Progenitor cell of endocrine pancreas (in vitro differentiated cells): Measurements from ENCODE around the gene CACNA1E. TPM values are rescaled to one million over a fixed set of nuclear protein-coding genes. Genes with fewer than 3 reads are reported as not detected.

ENCODE experiments used
- DNase-seq: peaks from one replicate; pipeline ENCODE4 v3.0.0; 2021; ENCODE audit warnings: low spot score; ENCODE audit not compliant: unreplicated experiment
- H3K27ac Mint-ChIP-seq: 2 replicates; pipeline ENCODE4 v1.8.0; 2021; ENCODE audit warnings: mild to moderate bottlenecking, moderate library complexity, mixed read lengths
- H3K27me3 Mint-ChIP-seq: 2 replicates; pipeline ENCODE4 v1.8.0; 2021; ENCODE audit warnings: mixed read lengths
- H3K36me3 Mint-ChIP-seq: 2 replicates; pipeline ENCODE4 v1.8.0; 2022; ENCODE audit warnings: mixed read lengths; ENCODE audit not compliant: insufficient read depth
- H3K4me1 Mint-ChIP-seq: 2 replicates; pipeline ENCODE4 v1.8.0; 2021; ENCODE audit warnings: low read depth, mixed read lengths
- H3K4me3 Mint-ChIP-seq: 2 replicates; pipeline ENCODE4 v1.8.0; 2021; ENCODE audit warnings: low read depth, mild to moderate bottlenecking, moderate library complexity, mixed read lengths
- H3K9me3 Mint-ChIP-seq: 2 replicates; pipeline ENCODE4 v1.8.0; 2021; ENCODE audit warnings: low read depth, mixed read lengths
- total RNA-seq: library from RNA; stranded (reverse); gene quantifications from 2 replicates; pipeline ENCODE4 v1.2.1, GENCODE V29; 2021
- TF ChIP-seq, protein P1 (sequence below): fragments of 200-600 bp; sonication (generic); IDR thresholded peaks from one replicate; pipeline ENCODE4 v1.5.0; 2021; ENCODE audit warnings: antibody characterized with exemption, mild to moderate bottlenecking; ENCODE audit not compliant: unreplicated experiment

CACNA1E gene
- total RNA-seq, 1 donor from 2014 or later = 0.55 TPM

DNA sequence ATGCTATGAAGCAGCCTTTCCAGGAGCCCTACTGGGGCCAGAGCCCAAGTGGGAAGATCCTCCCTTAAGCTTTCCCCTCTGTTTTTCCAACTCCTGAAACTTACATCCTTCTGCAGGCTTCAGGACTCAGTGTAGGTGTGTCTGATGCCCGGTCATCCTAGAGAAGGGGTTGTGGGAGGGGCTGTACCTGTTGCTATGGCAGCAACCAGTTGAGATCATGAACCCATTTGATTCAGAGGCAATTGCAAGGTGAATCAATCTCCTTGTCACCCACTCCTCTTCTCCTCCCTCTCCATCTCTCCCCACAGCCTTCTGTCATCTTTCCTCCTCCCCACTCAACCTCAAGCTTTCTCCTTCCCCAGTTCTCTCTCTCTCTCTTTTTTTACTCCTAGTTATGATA, 151.8 kb downstream of the CACNA1E start:
- TF ChIP-seq, protein P1, sequence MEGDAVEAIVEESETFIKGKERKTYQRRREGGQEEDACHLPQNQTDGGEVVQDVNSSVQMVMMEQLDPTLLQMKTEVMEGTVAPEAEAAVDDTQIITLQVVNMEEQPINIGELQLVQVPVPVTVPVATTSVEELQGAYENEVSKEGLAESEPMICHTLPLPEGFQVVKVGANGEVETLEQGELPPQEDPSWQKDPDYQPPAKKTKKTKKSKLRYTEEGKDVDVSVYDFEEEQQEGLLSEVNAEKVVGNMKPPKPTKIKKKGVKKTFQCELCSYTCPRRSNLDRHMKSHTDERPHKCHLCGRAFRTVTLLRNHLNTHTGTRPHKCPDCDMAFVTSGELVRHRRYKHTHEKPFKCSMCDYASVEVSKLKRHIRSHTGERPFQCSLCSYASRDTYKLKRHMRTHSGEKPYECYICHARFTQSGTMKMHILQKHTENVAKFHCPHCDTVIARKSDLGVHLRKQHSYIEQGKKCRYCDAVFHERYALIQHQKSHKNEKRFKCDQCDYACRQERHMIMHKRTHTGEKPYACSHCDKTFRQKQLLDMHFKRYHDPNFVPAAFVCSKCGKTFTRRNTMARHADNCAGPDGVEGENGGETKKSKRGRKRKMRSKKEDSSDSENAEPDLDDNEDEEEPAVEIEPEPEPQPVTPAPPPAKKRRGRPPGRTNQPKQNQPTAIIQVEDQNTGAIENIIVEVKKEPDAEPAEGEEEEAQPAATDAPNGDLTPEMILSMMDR = no peak
- Mint-ChIP-seq H3K36me3 (no peaks in the 10 kb centered on the region), H3K27ac (no peak overlapping the region), H3K4me3 (no peak overlapping the region), H3K4me1 (no peaks in the 10 kb centered on the region), H3K9me3 (no peaks in the 10 kb centered on the region), H3K27me3 (peaks cover 49% of the 10 kb centered on the region)
- DNase-seq = no peak

DNA sequence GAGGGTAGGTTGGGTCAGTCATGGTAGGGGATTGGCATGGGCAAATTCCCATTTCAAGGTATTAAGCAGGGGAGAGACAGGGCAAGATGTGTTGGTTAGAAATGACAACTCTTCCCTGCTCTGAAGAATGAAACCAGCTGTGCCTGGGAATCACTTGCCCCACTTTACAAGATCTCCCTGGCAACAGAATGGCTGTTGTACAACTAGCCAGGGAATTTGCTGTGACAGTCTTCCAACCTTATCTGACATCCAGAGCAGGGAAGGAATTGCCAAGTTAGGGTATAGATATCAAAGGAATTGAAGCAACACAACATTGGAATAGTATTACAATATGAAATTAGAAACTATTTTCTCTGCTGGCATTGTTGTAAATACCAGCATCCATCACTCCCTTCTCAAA, 154.7 kb downstream of the CACNA1E start:
- Mint-ChIP-seq H3K36me3 (no peaks in the 10 kb centered on the region), H3K27ac (no peak overlapping the region), H3K9me3 (no peaks in the 10 kb centered on the region), H3K4me3 (no peak overlapping the region), H3K4me1 (no peaks in the 10 kb centered on the region), H3K27me3 (peaks cover 59% of the 10 kb centered on the region)
- no peak for DNase-seq
- TF ChIP-seq, protein P1 = no peak

DNA sequence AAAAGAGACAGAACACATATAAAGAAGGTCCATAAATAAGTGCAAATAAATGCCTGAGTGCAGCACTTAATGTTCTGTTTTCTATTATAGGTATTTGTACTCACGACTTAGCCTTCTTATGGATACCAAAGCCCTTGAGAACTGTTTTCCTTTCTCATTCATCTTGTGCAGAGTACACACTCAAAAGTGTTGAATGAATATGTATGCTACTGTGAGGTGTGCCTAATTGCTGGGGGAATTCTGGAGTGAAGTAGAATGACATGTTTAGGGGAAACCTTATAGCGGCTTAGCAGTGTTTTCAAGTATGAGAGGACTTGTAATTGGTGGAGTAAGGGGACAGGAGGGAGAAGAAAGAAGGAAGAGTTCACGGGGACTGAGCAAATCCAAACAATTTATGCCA, 157.6 kb downstream of the CACNA1E start:
- Mint-ChIP-seq H3K27me3 (peaks cover 64% of the 10 kb centered on the region), H3K9me3 (no peaks in the 10 kb centered on the region), H3K27ac (no peak overlapping the region), H3K4me3 (no peak overlapping the region), H3K36me3 (no peaks in the 10 kb centered on the region), H3K4me1 (no peaks in the 10 kb centered on the region)
- TF ChIP-seq, protein P1 = no peak
- DNase-seq = no peak

DNA sequence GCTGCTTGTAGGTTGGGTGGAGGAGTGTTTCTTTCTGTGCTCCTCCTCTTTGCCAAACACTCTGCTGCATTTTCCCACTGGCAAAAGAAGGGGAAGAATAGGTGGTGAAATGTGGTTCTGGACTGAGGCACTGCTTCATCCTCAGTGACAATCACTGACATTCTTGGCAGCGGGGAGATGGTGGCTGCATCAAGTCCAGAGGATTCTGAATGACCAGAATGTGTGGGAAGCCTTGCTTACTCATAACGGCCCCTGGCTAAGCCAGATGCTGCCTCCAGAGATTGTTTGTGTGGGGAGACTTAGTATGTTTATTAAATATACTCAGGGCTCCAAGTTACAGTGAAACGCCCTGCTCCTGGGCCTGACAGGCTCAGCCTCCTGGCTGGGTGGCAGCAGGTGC, 160.3 kb downstream of the CACNA1E start:
- no peak overlapping the region for H3K27ac Mint-ChIP-seq
- peaks cover 60% of the 10 kb centered on the region for H3K27me3 Mint-ChIP-seq
- no peaks in the 10 kb centered on the region for H3K36me3 Mint-ChIP-seq
- H3K4me1 Mint-ChIP-seq = peaks cover 5% of the 10 kb centered on the region
- H3K4me3 Mint-ChIP-seq = no peak overlapping the region
- H3K9me3 Mint-ChIP-seq = no peaks in the 10 kb centered on the region
- TF ChIP-seq, protein P1 = no peak
- DNase-seq = no peak

DNA sequence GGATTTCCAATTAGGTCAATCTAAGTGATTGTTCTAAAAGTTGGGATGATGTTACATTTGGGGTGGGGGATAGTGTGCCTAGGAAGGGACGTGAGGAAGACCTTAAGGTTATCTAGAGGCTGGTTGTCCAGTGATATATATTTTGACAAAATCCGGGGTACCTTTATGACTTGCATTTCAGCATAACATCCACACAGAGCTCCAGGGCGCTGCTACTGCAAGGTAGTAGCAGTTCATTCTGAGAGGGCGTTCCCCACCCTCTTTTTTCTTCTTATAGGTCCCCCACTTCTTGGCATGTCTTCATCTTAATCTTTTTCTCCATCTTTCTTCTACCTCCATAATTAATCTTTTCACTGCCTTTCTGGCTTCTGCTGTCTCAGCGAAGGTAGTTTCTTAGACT, 161.9 kb downstream of the CACNA1E start:
- TF ChIP-seq, protein P1 = no peak
- H3K36me3 Mint-ChIP-seq = no peaks in the 10 kb centered on the region
- H3K27me3 Mint-ChIP-seq = peaks cover 53% of the 10 kb centered on the region
- H3K4me3 Mint-ChIP-seq = no peak overlapping the region
- peaks cover 5% of the 10 kb centered on the region for H3K4me1 Mint-ChIP-seq
- H3K9me3 Mint-ChIP-seq = no peaks in the 10 kb centered on the region
- H3K27ac Mint-ChIP-seq = no peak overlapping the region
- DNase-seq = no peak
